H9 (cell line): Measurements from ENCODE around the gene SEMA6A. TPM values are rescaled to one million over a fixed set of nuclear protein-coding genes. Genes with fewer than 3 reads are reported as not detected.

Source experiments
- DNase-seq: peaks from one replicate; pipeline ENCODE4 v3.0.0-alpha.2; 2017
- H2AFZ ChIP-seq: one replicate; pipeline ENCODE4 v1.6.1; 2013; ENCODE audit warnings: mild to moderate bottlenecking, low read length, control low read depth, moderate library complexity
- H2AK5ac ChIP-seq: 2 replicates; pipeline ENCODE4 v1.6.1; 2013; ENCODE audit warnings: low read length, control low read depth, mixed read lengths; ENCODE audit not compliant: insufficient read length
- H2BK120ac ChIP-seq: one replicate; pipeline ENCODE4 v1.6.1; 2013; ENCODE audit warnings: low read depth, mild to moderate bottlenecking, low read length, control low read depth, inconsistent platforms; ENCODE audit not compliant: poor library complexity, severe bottlenecking
- H2BK12ac ChIP-seq: 2 replicates; pipeline ENCODE4 v1.6.1; 2013; ENCODE audit warnings: low read length, control low read depth, mixed read lengths, low read depth; ENCODE audit not compliant: insufficient read length
- H2BK15ac ChIP-seq: 2 replicates; pipeline ENCODE4 v1.6.1; 2013; ENCODE audit warnings: low read depth, low read length, control low read depth
- H2BK20ac ChIP-seq: one replicate; pipeline ENCODE4 v1.6.1; 2013; ENCODE audit warnings: low read depth, mild to moderate bottlenecking, low read length, control low read depth, inconsistent platforms; ENCODE audit not compliant: poor library complexity, severe bottlenecking
- H2BK5ac ChIP-seq: 2 replicates; pipeline ENCODE4 v1.6.1; 2013; ENCODE audit warnings: low read length, control low read depth, mixed read lengths; ENCODE audit not compliant: insufficient read length
- H3K14ac ChIP-seq: 2 replicates; pipeline ENCODE4 v1.6.1; 2013; ENCODE audit warnings: low read length, control low read depth; ENCODE audit not compliant: insufficient read depth
- H3K18ac ChIP-seq: 2 replicates; pipeline ENCODE4 v1.6.1; 2013; ENCODE audit warnings: low read depth, mild to moderate bottlenecking, mixed read lengths, low read length, control low read depth; ENCODE audit not compliant: insufficient read length
- H3K23ac ChIP-seq: 2 replicates; pipeline ENCODE4 v1.6.1; 2013; ENCODE audit warnings: low read length, control low read depth, mixed read lengths, low read depth; ENCODE audit not compliant: insufficient read length
- H3K23me2 ChIP-seq: 2 replicates; pipeline ENCODE4 v1.6.1; 2013; ENCODE audit warnings: low read depth, mild to moderate bottlenecking, mixed read lengths, low read length, control low read depth; ENCODE audit not compliant: insufficient read length, poor library complexity, severe bottlenecking
- H3K27ac ChIP-seq: 2 replicates; pipeline ENCODE4 v1.5.1; 2013; ENCODE audit warnings: low read length, control low read depth, mixed read lengths, low read depth; ENCODE audit not compliant: insufficient read length
- H3K27me3 ChIP-seq: 2 replicates; pipeline ENCODE4 v1.6.1; 2013; ENCODE audit warnings: low read length, control low read depth, inconsistent platforms; ENCODE audit not compliant: insufficient read depth
- H3K4ac ChIP-seq: 2 replicates; pipeline ENCODE4 v1.6.1; 2013; ENCODE audit warnings: low read depth, mild to moderate bottlenecking, control low read depth, inconsistent platforms, low read length, moderate library complexity
- H3K4me1 ChIP-seq: 2 replicates; pipeline ENCODE4 v1.6.1; 2013; ENCODE audit warnings: low read length, control low read depth, inconsistent platforms; ENCODE audit not compliant: insufficient read depth
- H3K4me2 ChIP-seq: 2 replicates; pipeline ENCODE4 v1.6.1; 2013; ENCODE audit warnings: low read length, control low read depth, mixed read lengths; ENCODE audit not compliant: insufficient read length, insufficient read depth
- H3K56ac ChIP-seq: 2 replicates; pipeline ENCODE4 v1.6.1; 2013; ENCODE audit warnings: low read depth, mild to moderate bottlenecking, mixed read lengths, low read length, control low read depth; ENCODE audit not compliant: insufficient read length
- H3K79me1 ChIP-seq: 2 replicates; pipeline ENCODE4 v1.6.1; 2013; ENCODE audit warnings: low read depth, mild to moderate bottlenecking, moderate library complexity, low read length, control low read depth, inconsistent platforms; ENCODE audit not compliant: insufficient read depth, poor library complexity, severe bottlenecking
- H3K79me2 ChIP-seq: 2 replicates; pipeline ENCODE4 v1.6.1; 2013; ENCODE audit warnings: low read length, control low read depth, inconsistent platforms; ENCODE audit not compliant: insufficient read depth
- H3K9ac ChIP-seq: 2 replicates; pipeline ENCODE4 v1.6.1; 2013; ENCODE audit warnings: low read length, control low read depth, mixed read lengths; ENCODE audit not compliant: insufficient read length; ENCODE audit errors: extremely low read depth
- H3K9me3 ChIP-seq: one replicate; pipeline ENCODE4 v1.6.1; 2013; ENCODE audit warnings: low read depth, low read length, inconsistent platforms; ENCODE audit not compliant: control insufficient read depth
- H3T11ph ChIP-seq: one replicate; pipeline ENCODE4 v1.6.1; 2013; ENCODE audit warnings: mild to moderate bottlenecking, low read length, control low read depth, inconsistent platforms
- H4K20me1 ChIP-seq: one replicate; pipeline ENCODE4 v1.6.1; 2013; ENCODE audit not compliant: control insufficient read depth, insufficient read length, insufficient read depth
- H4K5ac ChIP-seq: 2 replicates; pipeline ENCODE4 v1.6.1; 2013; ENCODE audit warnings: low read depth, mild to moderate bottlenecking, mixed read lengths, low read length, control low read depth; ENCODE audit not compliant: insufficient read length
- H4K8ac ChIP-seq: replicated peaks from 2 replicates; pipeline ENCODE4 v1.6.1; 2013; ENCODE audit warnings: low read length, control low read depth, mixed read lengths, low read depth; ENCODE audit not compliant: insufficient read length
- H4K91ac ChIP-seq: 2 replicates; pipeline ENCODE4 v1.6.1; 2013; ENCODE audit warnings: low read depth, mild to moderate bottlenecking, moderate library complexity, mixed read lengths, low read length, control low read depth; ENCODE audit not compliant: insufficient read length
- H3K27ac Mint-ChIP-seq, 3 experiments: 2 replicates in 2 of 3; 3 replicates in 1 of 3; pipeline ENCODE4 v1.8.0; 2020 to 2021; ENCODE audit warnings: mixed read lengths in 3 of 3, mild to moderate bottlenecking in 1 of 3, moderate library complexity in 1 of 3
- H3K27me3 Mint-ChIP-seq: 2 replicates; pipeline ENCODE4 v1.8.0; 2021; ENCODE audit warnings: low read depth, mild to moderate bottlenecking, moderate library complexity, mixed read lengths
- H3K36me3 Mint-ChIP-seq, 3 experiments: 2 replicates in 2 of 3; 3 replicates in 1 of 3; pipeline ENCODE4 v1.8.0; 2020 to 2021; ENCODE audit warnings: low read depth in 3 of 3, mixed read lengths in 3 of 3; ENCODE audit not compliant: insufficient read depth in 1 of 3
- H3K4me1 Mint-ChIP-seq, 2 experiments: 2 replicates each; pipeline ENCODE4 v1.8.0; 2020; ENCODE audit warnings: mixed read lengths in 2 of 2
- H3K4me3 Mint-ChIP-seq, 2 experiments: 2 replicates in 1 of 2; 3 replicates in 1 of 2; pipeline ENCODE4 v1.8.0; 2020 to 2021; ENCODE audit warnings: mild to moderate bottlenecking in 2 of 2, mixed read lengths in 2 of 2, moderate library complexity in 1 of 2
- H3K9me3 Mint-ChIP-seq, 2 experiments: 2 replicates in 1 of 2; 3 replicates in 1 of 2; pipeline ENCODE4 v1.8.0; 2020; ENCODE audit warnings: mild to moderate bottlenecking in 2 of 2, mixed read lengths in 2 of 2, moderate library complexity in 1 of 2
- CTCF ChIP-seq: fragments of 200-600 bp; sonication (generic); conservative IDR thresholded peaks from 3 replicates; pipeline ENCODE4 v1.8.0; 2021; ENCODE audit warnings: antibody characterized with exemption, mild to moderate bottlenecking
- whole genome bisulfite sequencing: extraction: QIAGEN DNeasy Blood & Tissue Kit; methylation state at CpG from one replicate; pipeline ENCODE4 v1.1.7; 2013; ENCODE audit warnings: missing lambda C conversion rate, low lambda C conversion rate, mixed read lengths; ENCODE audit not compliant: insufficient read length; ENCODE audit errors: extremely low coverage; 5-methylcytosine and 5-hydroxymethylcytosine counted together
- total RNA-seq: library from RNA; stranded (reverse); gene quantifications from 2 replicates; pipeline ENCODE4 v1.2.1, GENCODE V29; 2021

SEMA6A gene
- total RNA-seq, 1 experiment from 2014 or later: 354 TPM

GRCh38 chr5:116492016-116492623 lies 82.5 kb downstream of the SEMA6A start:
- H3K4me3 Mint-ChIP-seq: no peak overlapping the region

More at GRCh38 chr5:116492016-116492623, 82.5 kb downstream of the SEMA6A start:
- Histone ChIP-seq H3K18ac (no peak overlapping the region), H3K4ac (no peak overlapping the region), H3K27me3 (no peaks in the 10 kb centered on the region), H4K8ac (no peak overlapping the region), H2AK5ac (no peak overlapping the region), H4K20me1 (no peaks in the 10 kb centered on the region), H3K4me1 (no peaks in the 10 kb centered on the region), H3T11ph (no peak overlapping the region), H2BK12ac (no peak overlapping the region), H2BK5ac (no peak overlapping the region), H3K9ac (no peak overlapping the region), H4K91ac (no peak overlapping the region), H2AFZ (no peak overlapping the region), H3K14ac (no peak overlapping the region), H4K5ac (no peak overlapping the region), H3K4me2 (no peak overlapping the region), H3K9me3 (no peaks in the 10 kb centered on the region), H3K23me2 (no peaks in the 10 kb centered on the region), H3K79me2 (no peaks in the 10 kb centered on the region; the same call in 1 of the 2 replicates), H3K27ac (no peak overlapping the region), H2BK120ac (no peak overlapping the region), H2BK15ac (no peak overlapping the region), H2BK20ac (no peak overlapping the region), H3K79me1 (peaks cover 11% of the 10 kb centered on the region), H3K56ac (no peak overlapping the region), H3K23ac (no peak overlapping the region)
- DNase-seq: no peak
- Mint-ChIP-seq H3K27me3 (no peaks in the 10 kb centered on the region), H3K4me1 (no peaks in the 10 kb centered on the region), H3K36me3 (peaks cover 80 to 98% (median 97%) of the 10 kb centered on the region in 3 experiments; a peak in 6 of 7 replicates), H3K27ac (no peak overlapping the region), H3K9me3 (no peaks in the 10 kb centered on the region)
- no CpG with 5 or more reads among the region's 3 CpGs for WGBS
- no peak for TF ChIP-seq CTCF
